CD4-positive, alpha-beta T cell treated with Interleukin-1 beta for 1 hour (primary cell): ENCODE data around the gene WNT9B.
"Not testable (repeated sequence)": the region's sequence is repeated elsewhere in the genome, so short reads cannot be mapped to it uniquely, and the experiment has no call there.

Experiments used
- DNase-seq, 2 donors: peaks; one replicate each; pipeline ENCODE4 v3.0.0-alpha.2; 2020 to 2022

WNT9B gene

GRCh38 chr17:46916623-46917022, 65.2 kb downstream of the WNT9B start:
- DNase-seq: no peak

- no peak for DNase-seq
These were observed 65.7 kb downstream of the WNT9B start for GRCh38 chr17:46917041-46917440.

- no peak for DNase-seq
These were observed 66.1 kb downstream of the WNT9B start for GRCh38 chr17:46917516-46917915.

GRCh38 chr17:46921962-46922361, 70.6 kb downstream of the WNT9B start:
- DNase-seq: not testable (repeated sequence)

- DNase-seq: no peak
These were observed 71.1 kb downstream of the WNT9B start for GRCh38 chr17:46922487-46922803.

GRCh38 chr17:46922804-46923635, 71.6 kb downstream of the WNT9B start, which contains the start of gene GOSR2:
Gene GOSR2, plus strand, starts transcription at chr17:46923160. Its CDS starts 33 bp downstream, at chr17:46923193.
- DNase-seq: peak; percentile 89

GRCh38 chr17:46925185-46925868, 73.9 kb downstream of the WNT9B start:
- no peak for DNase-seq

GRCh38 chr17:46928467-46929261, 77.3 kb downstream of the WNT9B start:
- DNase-seq: no peak

GRCh38 chr17:46929413-46929812, 78.0 kb downstream of the WNT9B start:
- no peak for DNase-seq

- DNase-seq: no peak
These were observed 78.7 kb downstream of the WNT9B start for GRCh38 chr17:46930051-46930450.

GRCh38 chr17:46931596-46931995, 80.2 kb downstream of the WNT9B start:
- no peak for DNase-seq

- no peak for DNase-seq
These were observed 84.4 kb downstream of the WNT9B start for GRCh38 chr17:46935658-46936266.
